WI38 (cell line): ENCODE results near the gene PNMA8A.

Source experiments
- H3K4me3 ChIP-seq: 2 replicates; pipeline ENCODE4 v1.5.1; 2011; ENCODE audit warnings: low read depth, mild to moderate bottlenecking, control low read depth, low read length
- CTCF ChIP-seq: IDR thresholded peaks from 2 replicates; pipeline ENCODE4 v1.5.1; 2012; ENCODE audit warnings: low read depth, mild to moderate bottlenecking, control low read depth, low read length

Gene PNMA8A

DNA sequence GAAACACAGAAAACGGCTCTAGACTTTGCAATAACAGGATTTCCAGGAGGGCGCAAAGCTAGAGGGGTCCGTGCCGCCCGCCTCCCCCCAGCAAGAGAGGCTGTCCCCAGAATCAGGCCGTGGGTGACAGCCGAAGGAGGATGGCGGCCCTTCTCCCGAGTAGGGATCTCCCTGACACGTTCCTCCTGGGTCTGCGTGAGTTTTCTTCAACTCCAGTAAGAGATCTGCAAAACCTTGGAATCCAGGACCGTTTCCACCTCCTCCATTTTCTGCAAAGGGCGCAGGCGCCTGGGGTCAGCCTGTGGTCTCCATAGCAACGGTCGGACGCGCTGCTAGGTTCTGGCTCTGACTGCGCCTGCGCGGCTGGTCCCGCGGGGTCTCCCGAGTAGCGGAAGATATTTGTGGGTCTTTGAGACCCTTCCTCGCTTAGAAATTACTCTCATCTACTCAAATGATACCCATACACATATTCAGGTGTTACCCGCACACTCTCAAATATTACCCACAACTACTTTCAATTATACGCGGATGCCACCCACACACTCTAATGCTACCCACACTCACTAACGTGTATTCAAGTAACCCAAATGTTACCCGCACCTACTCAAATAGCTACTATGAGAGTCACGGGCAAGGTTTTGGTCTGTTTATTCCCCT lies 44.7 kb downstream of the PNMA8A start:
- no peak for TF ChIP-seq CTCF
- peak overlapping the region; percentile 61 for H3K4me3 ChIP-seq

DNA sequence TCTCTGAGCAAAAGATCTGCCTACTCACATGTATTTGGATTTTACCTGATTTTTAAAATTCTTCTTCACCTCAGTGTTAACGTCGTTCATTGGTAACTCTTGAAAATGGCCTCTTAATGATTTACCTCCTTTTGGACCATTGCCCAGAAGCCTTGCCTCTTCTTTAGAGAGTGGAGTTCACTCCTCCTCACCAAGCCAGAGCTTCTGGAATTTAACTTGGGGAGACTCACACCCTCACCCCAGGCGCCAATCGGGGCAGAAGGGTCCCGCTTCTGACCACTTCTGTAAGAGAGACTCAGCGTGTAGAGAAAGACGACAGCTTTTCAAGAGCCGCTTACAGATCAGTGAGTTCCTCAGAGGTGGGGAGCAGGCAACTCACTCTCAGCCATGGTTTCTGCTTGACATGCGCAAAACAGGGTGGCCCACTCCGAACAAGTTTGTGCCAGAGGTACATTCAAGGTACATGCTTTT lies 45.3 kb downstream of the PNMA8A start:
- no peak for TF ChIP-seq CTCF
- H3K4me3 ChIP-seq, result peak overlapping the region; percentile 61

DNA sequence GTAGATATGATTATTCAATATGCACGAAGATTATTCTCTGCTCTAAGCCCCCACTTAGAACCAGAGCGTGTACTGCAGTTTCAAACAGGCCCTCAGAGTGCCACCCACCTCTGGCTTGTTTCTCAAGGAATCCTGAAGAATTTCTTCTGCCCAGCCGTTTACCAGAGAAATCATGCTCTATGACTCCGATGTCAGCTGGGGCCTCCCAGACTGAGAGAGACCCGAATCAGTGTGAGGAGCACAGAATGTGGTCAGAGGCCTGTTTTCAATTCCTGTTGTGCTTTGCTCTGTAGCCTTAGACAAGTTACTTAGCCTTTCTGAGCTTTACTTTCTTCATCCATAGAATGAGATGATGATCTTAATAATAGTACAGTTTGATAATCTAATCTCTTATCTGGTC lies 48.2 kb downstream of the PNMA8A start:
- no peak for TF ChIP-seq CTCF

GRCh38 chr19:46422344-46422743 lies 49.0 kb downstream of the PNMA8A start:
- TF ChIP-seq CTCF, result no peak
- no peak overlapping the region for H3K4me3 ChIP-seq

More for the DNA sequence above, 48.2 kb downstream of the PNMA8A start:
- H3K4me3 ChIP-seq, result no peak overlapping the region

- no peak for TF ChIP-seq CTCF
These were observed 51.3 kb downstream of the PNMA8A start for GRCh38 chr19:46420056-46420455.

More at GRCh38 chr19:46420056-46420455, 51.3 kb downstream of the PNMA8A start:
- no peak overlapping the region for H3K4me3 ChIP-seq
